GM18498 (cell line): ENCODE results near the gene NXPH4.

Experiments
- ATAC-seq: cut with Tn5 transposase; IDR thresholded peaks from one replicate; pipeline ENCODE4 v1.9.1; 2021; ENCODE audit warnings: mild to moderate bottlenecking, moderate library complexity; ENCODE audit not compliant: unreplicated experiment

Gene NXPH4

GRCh38 chr12:57183939-57184725, 32.5 kb upstream of the NXPH4 start:
- no peak for ATAC-seq

GRCh38 chr12:57185403-57185802, 31.2 kb upstream of the NXPH4 start:
- ATAC-seq = no peak

- ATAC-seq = no peak
These were observed 30.6 kb upstream of the NXPH4 start for GRCh38 chr12:57185906-57186508.

GRCh38 chr12:57187222-57188089, 29.1 kb upstream of the NXPH4 start:
- no peak for ATAC-seq

- no peak for ATAC-seq
These were observed 28.5 kb upstream of the NXPH4 start for GRCh38 chr12:57188090-57188425.

GRCh38 chr12:57190037-57190436, 26.6 kb upstream of the NXPH4 start:
- ATAC-seq = no peak

GRCh38 chr12:57190821-57191220, 25.8 kb upstream of the NXPH4 start:
- ATAC-seq = no peak

GRCh38 chr12:57191410-57191809, 25.2 kb upstream of the NXPH4 start:
- ATAC-seq = no peak

- ATAC-seq = no peak
These were observed 23.7 kb upstream of the NXPH4 start for GRCh38 chr12:57192920-57193319.

GRCh38 chr12:57193706-57194245, 22.8 kb upstream of the NXPH4 start:
- no peak for ATAC-seq

GRCh38 chr12:57194253-57194652, 22.3 kb upstream of the NXPH4 start:
- no peak for ATAC-seq

- no peak for ATAC-seq
These were observed 21.4 kb upstream of the NXPH4 start for GRCh38 chr12:57195186-57195585.

GRCh38 chr12:57195611-57196371, 20.8 kb upstream of the NXPH4 start:
- no peak for ATAC-seq

- no peak for ATAC-seq
These were observed 20.2 kb upstream of the NXPH4 start for GRCh38 chr12:57196439-57196838.

GRCh38 chr12:57196956-57197355, 19.6 kb upstream of the NXPH4 start:
- no peak for ATAC-seq

- ATAC-seq = no peak
These were observed 18.3 kb upstream of the NXPH4 start for GRCh38 chr12:57198329-57198728.

GRCh38 chr12:57199191-57199590, 17.4 kb upstream of the NXPH4 start:
- no peak for ATAC-seq

- no peak for ATAC-seq
These were observed 16.1 kb upstream of the NXPH4 start for GRCh38 chr12:57200497-57200896.

- no peak for ATAC-seq
These were observed 15.4 kb upstream of the NXPH4 start for GRCh38 chr12:57201219-57201618.

GRCh38 chr12:57201631-57202030, 15.0 kb upstream of the NXPH4 start:
- no peak for ATAC-seq

GRCh38 chr12:57202321-57202720, 14.3 kb upstream of the NXPH4 start:
- no peak for ATAC-seq
